A549 (cell line): ENCODE measurements around the gene MGLL.

Source experiments
- CBX2 ChIP-seq: fragments of 200-600 bp; sonication (generic); IDR thresholded peaks from 2 replicates; pipeline ENCODE4 v1.6.1; 2016; ENCODE audit warnings: low read depth, mild to moderate bottlenecking, borderline replicate concordance
- CEBPB ChIP-seq, 2 experiments: fragments of >200 bp in 1 of 2; sonication (Bioruptor Twin) in 1 of 2; formaldehyde crosslinking in 1 of 2; IDR thresholded peaks; 2 replicates each; pipeline ENCODE4 v1.6.1; 2012 to 2016
- EHMT2 ChIP-seq: fragments of 200-600 bp; sonication (generic); IDR thresholded peaks from 2 replicates; pipeline ENCODE4 v1.6.1; 2016; ENCODE audit warnings: antibody characterized with exemption, low read depth, mild to moderate bottlenecking, moderate library complexity
- EP300 ChIP-seq, 2 experiments: fragments of >200 bp; sonication (Bioruptor Twin); formaldehyde crosslinking; IDR thresholded peaks; 2 replicates in 1 of 2; 3 replicates in 1 of 2; pipeline ENCODE4 v1.6.1; 2016 to 2017
- FOSL2 ChIP-seq, 2 experiments: fragments of 450-650 bp in 1 of 2; fragments of >200 bp in 1 of 2; sonication (Bioruptor Twin) in 1 of 2; formaldehyde crosslinking; IDR thresholded peaks; 2 replicates each; pipeline versions ENCODE4 v1.5.0 to v1.6.1; 2016 to 2020; ENCODE audit warnings: mild to moderate bottlenecking in 1 of 2, moderate library complexity in 1 of 2
- HDAC2 ChIP-seq: fragments of 200-600 bp; sonication (generic); IDR thresholded peaks from 2 replicates; pipeline ENCODE4 v1.6.1; 2016
- JUN ChIP-seq, 2 experiments: fragments of >200 bp; sonication (Bioruptor Twin); formaldehyde crosslinking; IDR thresholded peaks; 2 replicates in 1 of 2; 3 replicates in 1 of 2; pipeline ENCODE4 v1.6.1; 2016 to 2017
- POLR2A ChIP-seq: IDR thresholded peaks from 2 replicates; pipeline ENCODE4 v1.6.1; 2012; ENCODE audit warnings: mild to moderate bottlenecking, low read length
- RAD21 ChIP-seq, 2 experiments: fragments of >200 bp in 1 of 2; sonication (Bioruptor Twin) in 1 of 2; formaldehyde crosslinking in 1 of 2; IDR thresholded peaks in 1 of 2; conservative IDR thresholded peaks in 1 of 2; 2 replicates in 1 of 2; 3 replicates in 1 of 2; pipeline ENCODE4 v1.6.1; 2012 to 2018; ENCODE audit warnings: inconsistent platforms in 1 of 2
- RFX5 ChIP-seq: fragments of 450-650 bp; IDR thresholded peaks from 2 replicates; pipeline ENCODE4 v1.7.1; 2014; ENCODE audit warnings: antibody characterized with exemption, mild to moderate bottlenecking, moderate library complexity
- SMC3 ChIP-seq: fragments of >200 bp; sonication (Bioruptor Twin); formaldehyde crosslinking; IDR thresholded peaks from 3 replicates; pipeline ENCODE4 v1.6.1; 2018; ENCODE audit warnings: inconsistent platforms
- TF ChIP-seq, protein P1 (sequence below): fragments of >200 bp; sonication (Bioruptor Twin); formaldehyde crosslinking; IDR thresholded peaks from 3 replicates; pipeline ENCODE4 v1.5.1; 2016
- TF ChIP-seq, protein P2 (sequence below): fragments of 150-350 bp; IDR thresholded peaks from 2 replicates; pipeline ENCODE4 v1.6.1; 2014; ENCODE audit warnings: low read depth, mild to moderate bottlenecking, low read length

DNA sequence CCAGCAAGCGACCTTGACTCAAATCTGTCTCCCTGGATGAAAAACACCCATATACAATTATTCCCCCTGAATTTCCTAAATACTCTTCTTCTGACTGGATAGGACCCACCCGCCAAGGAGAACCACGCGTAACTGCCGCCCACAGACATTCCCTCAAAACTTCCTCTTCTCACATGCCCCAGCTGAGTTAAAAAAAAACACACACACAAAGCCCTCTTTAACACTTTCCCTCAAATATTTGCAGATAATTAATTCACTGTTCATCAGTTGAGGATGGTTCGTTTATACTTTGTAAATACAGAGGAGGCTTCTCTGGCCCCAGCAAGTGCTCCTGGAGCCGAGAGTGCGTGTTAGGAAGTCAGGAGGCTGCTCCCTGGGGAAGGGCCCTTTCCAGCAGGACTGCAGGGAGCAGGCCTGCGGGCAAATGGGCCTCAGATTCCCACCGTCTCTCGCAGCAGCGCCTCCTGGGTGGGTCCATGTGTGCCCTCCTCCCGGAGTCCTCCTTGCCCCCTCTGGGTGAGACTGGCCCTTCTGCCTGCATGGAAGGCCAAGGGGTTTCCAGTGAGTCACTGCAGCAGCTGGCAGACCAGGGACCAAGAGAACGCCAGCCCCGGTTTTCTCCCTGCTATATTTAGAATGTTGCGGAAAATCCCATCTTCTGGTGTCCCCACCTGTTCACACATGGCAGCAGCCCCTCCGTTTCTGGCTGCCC, 46.8 kb downstream of the MGLL start:
- no peak for TF ChIP-seq POLR2A
- TF ChIP-seq, protein P1, sequence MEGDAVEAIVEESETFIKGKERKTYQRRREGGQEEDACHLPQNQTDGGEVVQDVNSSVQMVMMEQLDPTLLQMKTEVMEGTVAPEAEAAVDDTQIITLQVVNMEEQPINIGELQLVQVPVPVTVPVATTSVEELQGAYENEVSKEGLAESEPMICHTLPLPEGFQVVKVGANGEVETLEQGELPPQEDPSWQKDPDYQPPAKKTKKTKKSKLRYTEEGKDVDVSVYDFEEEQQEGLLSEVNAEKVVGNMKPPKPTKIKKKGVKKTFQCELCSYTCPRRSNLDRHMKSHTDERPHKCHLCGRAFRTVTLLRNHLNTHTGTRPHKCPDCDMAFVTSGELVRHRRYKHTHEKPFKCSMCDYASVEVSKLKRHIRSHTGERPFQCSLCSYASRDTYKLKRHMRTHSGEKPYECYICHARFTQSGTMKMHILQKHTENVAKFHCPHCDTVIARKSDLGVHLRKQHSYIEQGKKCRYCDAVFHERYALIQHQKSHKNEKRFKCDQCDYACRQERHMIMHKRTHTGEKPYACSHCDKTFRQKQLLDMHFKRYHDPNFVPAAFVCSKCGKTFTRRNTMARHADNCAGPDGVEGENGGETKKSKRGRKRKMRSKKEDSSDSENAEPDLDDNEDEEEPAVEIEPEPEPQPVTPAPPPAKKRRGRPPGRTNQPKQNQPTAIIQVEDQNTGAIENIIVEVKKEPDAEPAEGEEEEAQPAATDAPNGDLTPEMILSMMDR, result no peak
- no peak for TF ChIP-seq RFX5
- no peak for TF ChIP-seq FOSL2 (IDR thresholded peaks at IDR 0.05)
- TF ChIP-seq FOSL2 (CRISPR knock-in tag; IDR thresholded peaks at IDR 0.05), result no peak
- TF ChIP-seq, protein P2, sequence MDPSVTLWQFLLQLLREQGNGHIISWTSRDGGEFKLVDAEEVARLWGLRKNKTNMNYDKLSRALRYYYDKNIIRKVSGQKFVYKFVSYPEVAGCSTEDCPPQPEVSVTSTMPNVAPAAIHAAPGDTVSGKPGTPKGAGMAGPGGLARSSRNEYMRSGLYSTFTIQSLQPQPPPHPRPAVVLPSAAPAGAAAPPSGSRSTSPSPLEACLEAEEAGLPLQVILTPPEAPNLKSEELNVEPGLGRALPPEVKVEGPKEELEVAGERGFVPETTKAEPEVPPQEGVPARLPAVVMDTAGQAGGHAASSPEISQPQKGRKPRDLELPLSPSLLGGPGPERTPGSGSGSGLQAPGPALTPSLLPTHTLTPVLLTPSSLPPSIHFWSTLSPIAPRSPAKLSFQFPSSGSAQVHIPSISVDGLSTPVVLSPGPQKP, result no peak
- no peak for TF ChIP-seq RAD21 (conservative IDR thresholded peaks at IDR 0.05 in 1 of 2, IDR thresholded peaks at IDR 0.05 in 1 of 2)
- no peak for TF ChIP-seq EHMT2
- no peak for TF ChIP-seq CEBPB (IDR thresholded peaks at IDR 0.05)
- no peak for TF ChIP-seq EP300 (IDR thresholded peaks at IDR 0.05)
- TF ChIP-seq JUN (IDR thresholded peaks at IDR 0.05), result no peak
- no peak for TF ChIP-seq CBX2
- TF ChIP-seq HDAC2, result no peak
- TF ChIP-seq SMC3, result no peak
